Measurements from ENCODE around the gene NUBP1.

NUBP1 gene

DNA sequence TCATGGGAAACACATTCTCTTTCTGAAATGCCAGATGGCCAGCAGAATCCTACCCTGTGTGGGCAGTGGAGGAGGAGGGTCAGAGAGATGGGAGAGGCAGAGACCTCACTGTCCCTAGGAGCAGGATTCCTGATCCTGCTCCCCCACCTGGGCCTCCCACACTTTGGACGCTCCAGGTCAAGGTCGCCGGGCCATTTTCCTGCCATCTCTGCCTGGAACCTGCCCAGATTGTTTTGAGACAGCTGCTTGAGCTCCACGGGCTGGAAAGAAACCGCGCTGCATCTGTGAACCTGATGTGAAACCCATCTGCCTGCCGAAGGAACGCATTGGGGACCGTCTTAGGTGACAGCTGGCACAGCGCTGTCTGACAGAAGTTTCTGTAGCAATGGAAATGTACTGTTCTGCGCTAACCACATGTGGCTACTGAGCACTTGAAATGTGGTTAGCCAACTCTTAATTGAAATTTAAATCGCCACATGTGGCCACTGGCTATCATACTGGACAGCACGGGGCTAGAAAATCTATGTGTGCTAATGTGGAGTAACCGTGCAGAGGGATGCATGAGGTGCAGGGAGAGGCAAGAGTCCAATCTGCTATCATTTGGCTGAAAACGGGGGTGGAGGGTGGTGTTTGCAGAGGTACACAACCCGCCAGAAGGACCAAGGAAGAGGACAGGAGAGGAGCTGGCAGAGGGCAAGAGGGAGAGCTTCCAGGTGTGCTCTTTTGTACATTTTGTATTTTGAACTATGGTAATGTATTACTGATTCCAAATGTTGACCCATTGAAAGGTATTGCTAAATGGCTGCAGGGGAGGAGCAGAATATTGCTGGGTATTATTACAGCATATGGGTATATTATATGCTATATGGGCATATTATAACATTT lies 15.4 kb upstream of the NUBP1 start:
- ChIA-PET POLR2A (ENCODE audit: low non-redundant PET) (no interaction called here), CTCF (interaction anchor here (0.8 kb wide), 1 partner anchor 148 kb away, joined by 4 read pairs; the partner anchor contains the start of gene EMP2)
- no peak for DNase-seq (ENCODE audit: low spot score)
- H3K27ac ChIP-seq = no peak overlapping the region
- TF ChIP-seq CTCF (conservative IDR thresholded peaks at IDR 0.05; ENCODE audit: low read depth) = no peak

- ChIA-PET POLR2A (ENCODE audit: low non-redundant PET) (no interaction called here), CTCF (no interaction called here)
- no peak for TF ChIP-seq CTCF (conservative IDR thresholded peaks at IDR 0.05; ENCODE audit: low read depth)
- peak overlapping the region; percentile 17; the same call in 1 of the 2 replicates for H3K27ac ChIP-seq
- peak; percentile 78 for DNase-seq (ENCODE audit: low spot score)
Measured at GRCh38 chr16:10729104-10730048, 14.3 kb upstream of the NUBP1 start.

DNA sequence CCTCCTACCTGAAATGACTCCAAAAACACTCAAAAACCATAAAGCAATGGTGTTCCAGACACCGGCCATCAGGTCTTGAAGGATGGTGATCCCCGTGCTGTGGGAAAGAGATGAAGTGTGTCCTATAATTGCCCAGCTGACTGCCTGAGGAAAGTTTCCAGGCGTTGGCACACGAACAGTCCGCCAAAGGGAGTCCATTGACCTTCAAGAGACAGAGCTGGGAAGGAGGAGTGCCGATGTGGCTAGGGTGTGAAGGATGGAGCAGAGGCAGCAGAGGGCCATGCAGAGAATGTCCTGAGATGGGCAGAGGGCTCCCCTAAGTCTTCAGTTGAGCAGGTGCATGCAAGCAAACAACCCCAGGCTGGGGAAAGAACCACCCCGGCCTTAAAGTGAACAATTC lies 11.9 kb upstream of the NUBP1 start:
- H3K27ac ChIP-seq = no peak overlapping the region
- DNase-seq (ENCODE audit: low spot score) = no peak
- ChIA-PET POLR2A (ENCODE audit: low non-redundant PET) (no interaction called here), CTCF (no interaction called here)
- TF ChIP-seq CTCF (conservative IDR thresholded peaks at IDR 0.05; ENCODE audit: low read depth) = no peak

DNA sequence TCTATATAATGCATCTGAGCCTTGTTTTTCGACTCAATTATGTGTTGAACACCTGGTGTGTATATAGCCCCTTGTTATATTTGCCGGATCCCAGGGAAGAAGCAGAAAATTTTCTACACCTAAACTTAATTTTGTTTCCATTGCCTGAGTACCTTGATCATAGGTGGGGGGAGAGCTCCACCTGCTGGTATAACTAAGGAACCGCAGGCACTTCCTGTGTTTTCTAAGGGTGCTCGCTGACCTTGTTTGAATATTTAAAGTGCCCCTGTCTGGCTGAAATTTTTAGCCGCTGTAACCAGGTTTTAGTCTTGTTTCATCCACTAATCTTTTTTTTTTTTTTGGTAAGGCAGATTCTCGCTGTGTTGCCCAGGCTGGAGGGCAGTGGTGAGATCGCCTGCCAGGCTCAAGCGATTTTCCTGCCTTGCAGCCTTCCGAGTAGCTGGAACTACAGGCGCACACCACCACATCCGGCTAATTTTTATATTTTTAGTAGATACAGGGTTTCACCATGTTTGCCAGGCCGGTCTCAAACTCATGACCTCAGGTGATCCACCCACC lies 6.5 kb upstream of the NUBP1 start:
- POLR2A ChIA-PET (ENCODE audit: low non-redundant PET) = no interaction called here
- TF ChIP-seq CTCF (conservative IDR thresholded peaks at IDR 0.05; ENCODE audit: low read depth) = peak; percentile 87

GRCh38 chr16:10738231-10739077 lies 5.2 kb upstream of the NUBP1 start:
- TF ChIP-seq CTCF (conservative IDR thresholded peaks at IDR 0.05; ENCODE audit: low read depth) = no peak
- ChIA-PET POLR2A (ENCODE audit: low non-redundant PET) (interaction anchor here (0.6 kb wide), 1 partner anchor 226 kb away, joined by 8 read pairs; no protein-coding TSS in a partner anchor), CTCF (interaction anchor here (0.6 to 3.2 kb wide), 4 partner anchors 148 to 224 kb away, joined by 3 to 21 read pairs (median 4); no protein-coding TSS in a partner anchor)
- H3K27ac ChIP-seq = peak overlapping the region; percentile 47
- DNase-seq (ENCODE audit: low spot score) = no peak

More for the DNA sequence above, 6.5 kb upstream of the NUBP1 start:
- CTCF ChIA-PET = interaction anchor here (0.6 to 3.2 kb wide), 6 partner anchors 143 to 222 kb away, joined by 3 to 21 read pairs (median 4); partner anchors contain the start of gene EMP2
- no peak overlapping the region for H3K27ac ChIP-seq
- DNase-seq (ENCODE audit: low spot score) = peak; percentile 65

All from RWPE1 (cell line).